ENCODE measurements around the gene FCN1. TPM values are rescaled to one million over a fixed set of nuclear protein-coding genes. Genes with fewer than 3 reads are reported as not detected.

The FCN1 gene
- total and polyA plus RNA-seq, 10 of the 15 experiments (the other 5 are each of a cell fraction or from before 2014, with no cell fraction given) = 0.08 TPM; not detected in 9

- no peaks in the 10 kb centered on the region for H4K20me1 ChIP-seq (ENCODE audit: control insufficient read depth, insufficient read depth)
- ATAC-seq (no peak), DNase-seq (ENCODE audit: low read depth, low spot score) (no peak), FAIRE-seq (no peak)
- in situ Hi-C loops (cut with MboI) (no loop called here), intact Hi-C loops (cut with micrococcal nuclease; ENCODE audit: unreplicated experiment) (no loop called here)
- no peaks in the 10 kb centered on the region; the same call in 2 of the 3 replicates for H3K9me3 ChIP-seq (replicated peaks; ENCODE audit: control insufficient read depth, insufficient read depth, low read length)
- no peak overlapping the region for H3K4me2 ChIP-seq (ENCODE audit: control insufficient read depth, insufficient read depth)
- no peaks in the 10 kb centered on the region for H3K4me1 ChIP-seq (ENCODE audit: control insufficient read depth, insufficient read depth, low read length)
- no peaks in the 10 kb centered on the region for H3K36me3 ChIP-seq (ENCODE audit: control insufficient read depth in 2 of 2, insufficient read depth in 2 of 2, low read length in 1 of 2)
- ChIA-PET SMC1A (ENCODE audit: uncharacterized antibody, unreplicated experiment) (interaction anchor here (0.7 kb wide), 1 partner anchor 1356 kb away, joined by 3 read pairs; no protein-coding TSS in a partner anchor), RAD21 (ENCODE audit: unreplicated experiment) (no interaction called here), POLR2A (no interaction called here), CTCF (no interaction called here)
- no peak overlapping the region for H3K4me3 ChIP-seq
- H3K27me3 ChIP-seq (replicated peaks in 1 of 2; ENCODE audit: control insufficient read depth in 2 of 2, insufficient read depth in 2 of 2, low read length in 1 of 2) = 0 out of 4 replicates have a peak, but pooled peaks cover 0 to 3% of the 10 kb centered on the region in 2 experiments
- H3K27ac ChIP-seq (ENCODE audit: control insufficient read depth, insufficient read depth) = no peak overlapping the region
- TF ChIP-seq CHD2 (IDR thresholded peaks at IDR 0.05; ENCODE audit: borderline replicate concordance, low read depth, low read length) = no peak
- no peak for TF ChIP-seq ESRRA (IDR thresholded peaks at IDR 0.05; ENCODE audit: low read length)
- no peak for TF ChIP-seq PAX5 (IDR thresholded peaks at IDR 0.05; ENCODE audit: borderline replicate concordance, low read depth, low read length)
- no peak for TF ChIP-seq RBBP5 (conservative IDR thresholded peaks at IDR 0.05)
- TF ChIP-seq ZNF217 (IDR thresholded peaks at IDR 0.05) = no peak
- no peak for TF ChIP-seq FOS (IDR thresholded peaks at IDR 0.05; ENCODE audit: borderline replicate concordance, extremely low read depth, insufficient read length)
- no peak for TF ChIP-seq TCF7 (IDR thresholded peaks at IDR 0.05; ENCODE audit: borderline replicate concordance)
- no peak for TF ChIP-seq MEF2A (IDR thresholded peaks at IDR 0.05; ENCODE audit: insufficient read depth, low read depth, low read length)
- no peak for TF ChIP-seq BRCA1 (IDR thresholded peaks at IDR 0.05; ENCODE audit: low read depth, low read length)
- no peak for TF ChIP-seq CEBPB (IDR thresholded peaks at IDR 0.05; ENCODE audit: borderline replicate concordance in 1 of 2, low read depth in 2 of 2, low read length in 2 of 2)
- no peak for TF ChIP-seq MAX (IDR thresholded peaks at IDR 0.05; ENCODE audit: low read depth, low read length)
- WGBS (ENCODE audit: insufficient coverage, insufficient replicate concordance, low lambda C conversion rate, missing lambda C conversion rate) = 31% methylated on average over 7 of the region's 7 CpGs
- no peak overlapping the region for H2AFZ ChIP-seq (ENCODE audit: control insufficient read depth, low read depth, low read length)
- H3K79me2 ChIP-seq (ENCODE audit: control insufficient read depth, insufficient read depth, low read length) = no peaks in the 10 kb centered on the region
- BruUV-seq (replicated peaks) = no TSS peak
- no peak overlapping the region for H3K9ac ChIP-seq (ENCODE audit: control insufficient read depth, insufficient read depth, low read length)
Measured at GRCh38 chr9:134914501-134914834, 3.2 kb downstream of the FCN1 start.

Measured in GM12878 (cell line).